ENCODE results near the gene HDAC4.

HDAC4 gene

GRCh38 chr2:239292531-239292930, 108.3 kb downstream of the HDAC4 start:
- Histone ChIP-seq H3K18ac (ENCODE audit: low read length) (no peak overlapping the region), H3K27ac (ENCODE audit: low read depth, low read length) (no peak overlapping the region), H2BK120ac (ENCODE audit: insufficient read depth, low read length, poor library complexity) (no peak overlapping the region), H2BK5ac (ENCODE audit: low read depth, low read length, poor library complexity) (no peak overlapping the region), H3K4me1 (ENCODE audit: control insufficient read depth in 1 of 2, insufficient read depth in 2 of 2, low read length in 2 of 2) (peaks cover 2 to 5% of the 10 kb centered on the region in 2 experiments), H3K9ac (ENCODE audit: low read length) (no peak overlapping the region), H2AK5ac (ENCODE audit: low read length) (no peak overlapping the region), H3K14ac (ENCODE audit: low read length) (no peak overlapping the region), H3K27me3 (ENCODE audit: insufficient read depth, low read length) (no peaks in the 10 kb centered on the region), H3K4ac (ENCODE audit: low read depth, low read length) (no peak overlapping the region), H2BK12ac (ENCODE audit: low read length) (no peak overlapping the region), H4K12ac (ENCODE audit: low read depth, low read length) (no peak overlapping the region), H4K91ac (ENCODE audit: low read depth, low read length) (no peak overlapping the region), H3K79me1 (ENCODE audit: low read length) (no peaks in the 10 kb centered on the region), H3K4me3 (ENCODE audit: low read depth, low read length) (no peak overlapping the region), H2AFZ (ENCODE audit: insufficient read depth, low read length, poor library complexity) (no peak overlapping the region), H4K8ac (ENCODE audit: low read depth, low read length) (no peak overlapping the region), H3K23ac (ENCODE audit: low read length) (no peak overlapping the region), H3K36me3 (ENCODE audit: control insufficient read depth in 1 of 2, insufficient read depth in 2 of 2, low read length in 2 of 2) (no peaks in the 10 kb centered on the region), H3K79me2 (ENCODE audit: control insufficient read depth, insufficient read depth, low read length, poor library complexity) (no peaks in the 10 kb centered on the region), H3K9me3 (ENCODE audit: insufficient read depth, low read depth, low read length) (peaks cover 2% of the 10 kb centered on the region), H3K4me2 (ENCODE audit: low read length) (no peak overlapping the region)
- DNase-seq = no peak
- WGBS (ENCODE audit: extremely low coverage, insufficient coverage, insufficient read length) = no CpG with 5 or more reads among the region's 5 CpGs

- no peak overlapping the region for H2BK120ac ChIP-seq (ENCODE audit: insufficient read depth, low read length, poor library complexity)
- no peak overlapping the region for H3K4me2 ChIP-seq (ENCODE audit: low read length)
- no CpG with 5 or more reads among the region's 30 CpGs for WGBS (ENCODE audit: extremely low coverage, insufficient coverage, insufficient read length)
- no peak overlapping the region for H3K4me3 ChIP-seq (ENCODE audit: low read depth, low read length)
- no peak overlapping the region for H3K27ac ChIP-seq (ENCODE audit: low read depth, low read length)
- no peak overlapping the region for H3K14ac ChIP-seq (ENCODE audit: low read length)
- peaks cover 2 to 5% of the 10 kb centered on the region in 2 experiments for H3K4me1 ChIP-seq (ENCODE audit: control insufficient read depth in 1 of 2, insufficient read depth in 2 of 2, low read length in 2 of 2)
- no peak for DNase-seq
- no peak overlapping the region for H4K91ac ChIP-seq (ENCODE audit: low read depth, low read length)
- H4K12ac ChIP-seq (ENCODE audit: low read depth, low read length) = no peak overlapping the region
- no peaks in the 10 kb centered on the region for H3K27me3 ChIP-seq (ENCODE audit: insufficient read depth, low read length)
- no peak overlapping the region for H3K18ac ChIP-seq (ENCODE audit: low read length)
- H3K4ac ChIP-seq (ENCODE audit: low read depth, low read length) = no peak overlapping the region
- H2AK5ac ChIP-seq (ENCODE audit: low read length) = no peak overlapping the region
- peaks cover 2% of the 10 kb centered on the region for H3K9me3 ChIP-seq (ENCODE audit: insufficient read depth, low read depth, low read length)
- H2BK5ac ChIP-seq (ENCODE audit: low read depth, low read length, poor library complexity) = no peak overlapping the region
- no peak overlapping the region for H3K23ac ChIP-seq (ENCODE audit: low read length)
- no peak overlapping the region for H3K9ac ChIP-seq (ENCODE audit: low read length)
- no peaks in the 10 kb centered on the region for H3K79me2 ChIP-seq (ENCODE audit: control insufficient read depth, insufficient read depth, low read length, poor library complexity)
- no peak overlapping the region for H4K8ac ChIP-seq (ENCODE audit: low read depth, low read length)
- no peak overlapping the region for H2BK12ac ChIP-seq (ENCODE audit: low read length)
- H2AFZ ChIP-seq (ENCODE audit: insufficient read depth, low read length, poor library complexity) = no peak overlapping the region
- H3K79me1 ChIP-seq (ENCODE audit: low read length) = no peaks in the 10 kb centered on the region
- no peaks in the 10 kb centered on the region for H3K36me3 ChIP-seq (ENCODE audit: control insufficient read depth in 1 of 2, insufficient read depth in 2 of 2, low read length in 2 of 2)
These were observed 109.1 kb downstream of the HDAC4 start for GRCh38 chr2:239291475-239292350.

GRCh38 chr2:239290618-239291474, 110.0 kb downstream of the HDAC4 start:
- no peak overlapping the region for H3K4me3 ChIP-seq (ENCODE audit: low read depth, low read length)
- H3K4ac ChIP-seq (ENCODE audit: low read depth, low read length) = no peak overlapping the region
- no peak overlapping the region for H3K9ac ChIP-seq (ENCODE audit: low read length)
- H3K79me2 ChIP-seq (ENCODE audit: control insufficient read depth, insufficient read depth, low read length, poor library complexity) = no peaks in the 10 kb centered on the region
- no peak overlapping the region for H3K4me2 ChIP-seq (ENCODE audit: low read length)
- H4K12ac ChIP-seq (ENCODE audit: low read depth, low read length) = no peak overlapping the region
- H3K23ac ChIP-seq (ENCODE audit: low read length) = no peak overlapping the region
- no peak overlapping the region for H2BK5ac ChIP-seq (ENCODE audit: low read depth, low read length, poor library complexity)
- H3K9me3 ChIP-seq (ENCODE audit: insufficient read depth, low read depth, low read length) = peaks cover 2% of the 10 kb centered on the region
- H3K27ac ChIP-seq (ENCODE audit: low read depth, low read length) = no peak overlapping the region
- no peaks in the 10 kb centered on the region for H3K36me3 ChIP-seq (ENCODE audit: control insufficient read depth in 1 of 2, insufficient read depth in 2 of 2, low read length in 2 of 2)
- H2AFZ ChIP-seq (ENCODE audit: insufficient read depth, low read length, poor library complexity) = no peak overlapping the region
- H2BK120ac ChIP-seq (ENCODE audit: insufficient read depth, low read length, poor library complexity) = no peak overlapping the region
- DNase-seq = no peak
- H3K4me1 ChIP-seq (ENCODE audit: control insufficient read depth in 1 of 2, insufficient read depth in 2 of 2, low read length in 2 of 2) = peaks cover 2 to 5% of the 10 kb centered on the region in 2 experiments
- no peak overlapping the region for H3K14ac ChIP-seq (ENCODE audit: low read length)
- no peak overlapping the region for H2AK5ac ChIP-seq (ENCODE audit: low read length)
- H2BK12ac ChIP-seq (ENCODE audit: low read length) = no peak overlapping the region
- H4K8ac ChIP-seq (ENCODE audit: low read depth, low read length) = no peak overlapping the region
- no peaks in the 10 kb centered on the region for H3K79me1 ChIP-seq (ENCODE audit: low read length)
- H3K18ac ChIP-seq (ENCODE audit: low read length) = no peak overlapping the region
- H4K91ac ChIP-seq (ENCODE audit: low read depth, low read length) = no peak overlapping the region
- no peaks in the 10 kb centered on the region for H3K27me3 ChIP-seq (ENCODE audit: insufficient read depth, low read length)
- WGBS (ENCODE audit: extremely low coverage, insufficient coverage, insufficient read length) = 100% methylated on average over 13 of the region's 39 CpGs

- Histone ChIP-seq H4K91ac (ENCODE audit: low read depth, low read length) (no peak overlapping the region), H3K9me3 (ENCODE audit: insufficient read depth, low read depth, low read length) (peaks cover 2% of the 10 kb centered on the region), H3K27ac (ENCODE audit: low read depth, low read length) (no peak overlapping the region), H4K8ac (ENCODE audit: low read depth, low read length) (no peak overlapping the region), H2BK12ac (ENCODE audit: low read length) (no peak overlapping the region), H3K4me3 (ENCODE audit: low read depth, low read length) (no peak overlapping the region), H3K14ac (ENCODE audit: low read length) (no peak overlapping the region), H3K36me3 (ENCODE audit: control insufficient read depth in 1 of 2, insufficient read depth in 2 of 2, low read length in 2 of 2) (no peaks in the 10 kb centered on the region), H3K9ac (ENCODE audit: low read length) (no peak overlapping the region), H2BK120ac (ENCODE audit: insufficient read depth, low read length, poor library complexity) (no peak overlapping the region), H2AK5ac (ENCODE audit: low read length) (no peak overlapping the region), H3K18ac (ENCODE audit: low read length) (no peak overlapping the region), H3K4me2 (ENCODE audit: low read length) (no peak overlapping the region), H2BK5ac (ENCODE audit: low read depth, low read length, poor library complexity) (no peak overlapping the region), H3K4ac (ENCODE audit: low read depth, low read length) (no peak overlapping the region), H3K79me1 (ENCODE audit: low read length) (no peaks in the 10 kb centered on the region), H3K27me3 (ENCODE audit: insufficient read depth, low read length) (no peaks in the 10 kb centered on the region), H4K12ac (ENCODE audit: low read depth, low read length) (no peak overlapping the region), H3K4me1 (ENCODE audit: control insufficient read depth in 1 of 2, insufficient read depth in 2 of 2, low read length in 2 of 2) (peaks cover 2 to 5% of the 10 kb centered on the region in 2 experiments), H3K79me2 (ENCODE audit: control insufficient read depth, insufficient read depth, low read length, poor library complexity) (no peaks in the 10 kb centered on the region), H2AFZ (ENCODE audit: insufficient read depth, low read length, poor library complexity) (no peak overlapping the region), H3K23ac (ENCODE audit: low read length) (no peak overlapping the region)
- DNase-seq = no peak
- WGBS (ENCODE audit: extremely low coverage, insufficient coverage, insufficient read length) = 100% methylated on average over 1 of the region's 6 CpGs
These were observed 111.3 kb downstream of the HDAC4 start for GRCh38 chr2:239289545-239289944.
